IMR-90 (cell line): ENCODE results near the gene SLC7A6. TPM values are rescaled to one million over a fixed set of nuclear protein-coding genes. Genes with fewer than 3 reads are reported as not detected.

ENCODE experiments used
- ATAC-seq: fragments of 200-7000 bp; cut with Tn5 transposase; 2 replicates; pipeline ENCODE4 v1.9.1; 2020; ENCODE audit warnings: low read depth, mild to moderate bottlenecking, moderate library complexity
- BruUV-seq: library from RNA; stranded (reverse); fragments of 400-500 nt; replicated peaks from 2 replicates; lab custom pipeline; 2021; lab: Mats Ljungman, UMichigan
- CTCF ChIA-PET: fragments of 300-600 bp; formaldehyde crosslinking; extraction: SDS; loops from one replicate; lab custom pipeline; 2021; ENCODE audit warnings: antibody characterized with exemption; lab: Yijun Ruan, JAX
- POLR2A ChIA-PET: fragments of 300-600 bp; sonication (Branson Sonifier 250); formaldehyde crosslinking; loops from one replicate; lab custom pipeline; 2022; ENCODE audit warnings: antibody characterized with exemption; ENCODE audit not compliant: unreplicated experiment; lab: Charles Lee
- DNase-seq: peaks from one replicate; pipeline ENCODE4 v3.0.0; 2013
- H2AFZ ChIP-seq: replicated peaks from 2 replicates; pipeline ENCODE3; 2013; ENCODE audit warnings: low read length, mild to moderate bottlenecking; ENCODE audit not compliant: poor library complexity
- H2AK5ac ChIP-seq: 2 replicates; pipeline ENCODE4 v1.6.1; 2013; ENCODE audit warnings: low read depth, low read length, inconsistent platforms
- H2AK9ac ChIP-seq: replicated peaks from 2 replicates; pipeline ENCODE3; 2013; ENCODE audit warnings: mild to moderate bottlenecking, low read depth, low read length, moderate library complexity; ENCODE audit not compliant: poor library complexity
- H2BK120ac ChIP-seq: 2 replicates; pipeline ENCODE4 v1.6.1; 2013; ENCODE audit warnings: low read depth, low read length, inconsistent platforms
- H2BK15ac ChIP-seq: 3 replicates; pipeline ENCODE4 v1.6.1; 2013; ENCODE audit warnings: low read depth, low read length, inconsistent platforms
- H2BK20ac ChIP-seq: 2 replicates; pipeline ENCODE4 v1.6.1; 2013; ENCODE audit warnings: low read depth, mild to moderate bottlenecking, inconsistent platforms, low read length, moderate library complexity
- H2BK5ac ChIP-seq: 2 replicates; pipeline ENCODE4 v1.6.1; 2013; ENCODE audit warnings: mild to moderate bottlenecking, low read depth, low read length, inconsistent platforms; ENCODE audit not compliant: poor library complexity, severe bottlenecking
- H3K14ac ChIP-seq: replicated peaks from 2 replicates; pipeline ENCODE4 v1.6.1; 2013; ENCODE audit warnings: low read depth, low read length, inconsistent platforms
- H3K18ac ChIP-seq: 2 replicates; pipeline ENCODE4 v1.6.1; 2013; ENCODE audit warnings: low read depth, low read length, control low read depth
- H3K23ac ChIP-seq: 2 replicates; pipeline ENCODE4 v1.6.1; 2013; ENCODE audit warnings: low read depth, low read length, inconsistent platforms
- H3K27ac ChIP-seq: 2 replicates; pipeline ENCODE4 v1.5.1; 2013; ENCODE audit warnings: mild to moderate bottlenecking, control low read depth, low read length; ENCODE audit not compliant: insufficient read depth
- H3K27me3 ChIP-seq: 2 replicates; pipeline ENCODE4 v1.6.1; 2013; ENCODE audit warnings: low read length; ENCODE audit not compliant: control insufficient read depth, insufficient read depth
- H3K36me3 ChIP-seq: 2 replicates; pipeline ENCODE4 v1.6.1; 2013; ENCODE audit warnings: low read length, mixed read lengths; ENCODE audit not compliant: control insufficient read depth, insufficient read depth
- H3K4ac ChIP-seq: 2 replicates; pipeline ENCODE4 v1.6.1; 2013; ENCODE audit warnings: low read depth, low read length, inconsistent platforms
- H3K4me1 ChIP-seq: 2 replicates; pipeline ENCODE4 v1.6.1; 2013; ENCODE audit warnings: low read length, mixed read lengths; ENCODE audit not compliant: control insufficient read depth, insufficient read depth
- H3K4me2 ChIP-seq: 2 replicates; pipeline ENCODE4 v1.6.1; 2013; ENCODE audit warnings: low read depth, mild to moderate bottlenecking, control low read depth, low read length, moderate library complexity
- H3K4me3 ChIP-seq: 2 replicates; pipeline ENCODE4 v1.5.1; 2013; ENCODE audit warnings: low read depth, mild to moderate bottlenecking, control low read depth, low read length, moderate library complexity; ENCODE audit not compliant: insufficient read depth
- H3K56ac ChIP-seq: 2 replicates; pipeline ENCODE4 v1.6.1; 2013; ENCODE audit warnings: low read length, inconsistent platforms; ENCODE audit not compliant: insufficient read depth; ENCODE audit errors: extremely low read depth
- H3K79me1 ChIP-seq, 2 experiments: 2 replicates each; pipeline ENCODE4 v1.6.1; 2013; ENCODE audit warnings: low read length in 2 of 2, inconsistent platforms in 1 of 2, low read depth in 1 of 2
- H3K9ac ChIP-seq: 2 replicates; pipeline ENCODE4 v1.6.1; 2013; ENCODE audit warnings: low read depth, low read length, control low read depth
- H3K9me1 ChIP-seq: 2 replicates; pipeline ENCODE4 v1.6.1; 2013; ENCODE audit warnings: low read length, inconsistent platforms; ENCODE audit not compliant: insufficient read depth
- H3K9me3 ChIP-seq: 2 replicates; pipeline ENCODE4 v1.6.1; 2013; ENCODE audit warnings: low read length; ENCODE audit not compliant: control insufficient read depth, insufficient read depth
- H4K20me1 ChIP-seq: 2 replicates; pipeline ENCODE4 v1.6.1; 2013; ENCODE audit warnings: low read length, inconsistent platforms; ENCODE audit not compliant: insufficient read depth
- H4K5ac ChIP-seq: 2 replicates; pipeline ENCODE4 v1.6.1; 2013; ENCODE audit warnings: mild to moderate bottlenecking, low read depth, low read length, control low read depth
- H4K8ac ChIP-seq, 2 experiments: 2 replicates each; pipeline ENCODE4 v1.6.1; 2013; ENCODE audit warnings: low read depth in 2 of 2, low read length in 2 of 2, control low read depth in 1 of 2, inconsistent platforms in 1 of 2
- H4K91ac ChIP-seq: 2 replicates; pipeline ENCODE4 v1.6.1; 2013; ENCODE audit warnings: low read depth, low read length, inconsistent platforms; ENCODE audit not compliant: insufficient read depth
- BHLHE40 ChIP-seq: fragments of 150-350 bp; IDR thresholded peaks from 2 replicates; pipeline ENCODE4 v1.6.1; 2016; ENCODE audit warnings: mild to moderate bottlenecking, low read depth, low read length
- FOS ChIP-seq: fragments of 150-350 bp; IDR thresholded peaks from 2 replicates; pipeline ENCODE4 v1.6.1; 2016; ENCODE audit warnings: low read depth, low read length
- MAFK ChIP-seq: IDR thresholded peaks from 2 replicates; pipeline ENCODE4 v1.6.1; 2012; ENCODE audit warnings: low read depth, low read length, improper control_type of control experiment
- MXI1 ChIP-seq: IDR thresholded peaks from 2 replicates; pipeline ENCODE4 v1.6.1; 2012; ENCODE audit warnings: low read depth, mild to moderate bottlenecking, low read length, moderate library complexity, borderline replicate concordance
- NFE2L2 ChIP-seq: fragments of 150-350 bp; IDR thresholded peaks from 2 replicates; pipeline ENCODE4 v1.6.1; 2016; ENCODE audit warnings: low read depth, mild to moderate bottlenecking, low read length
- POLR2A ChIP-seq: IDR thresholded peaks from 2 replicates; pipeline ENCODE4 v1.6.1; 2012; ENCODE audit warnings: mild to moderate bottlenecking, low read depth, low read length
- RAD21 ChIP-seq: IDR thresholded peaks from 2 replicates; pipeline ENCODE4 v1.6.1; 2012; ENCODE audit warnings: low read length, improper control_type of control experiment
- WGBS, 2 experiments: methylation state at CpG; one replicate each; pipeline versions ENCODE4 v1.1.5 to v1.1.7; 2013; ENCODE audit warnings: missing lambda C conversion rate in 2 of 2; ENCODE audit not compliant: insufficient read length in 1 of 2; ENCODE audit errors: extremely low coverage in 2 of 2; 5-methylcytosine and 5-hydroxymethylcytosine counted together
- dilution Hi-C: fragments of 300-500 bp; cut with HindIII; formaldehyde crosslinking; loops from one replicate; pipeline ENCODE4 v1.14.3; 2018; ENCODE audit warnings: low sequenced_read_pairs; ENCODE audit not compliant: unreplicated experiment
- in situ Hi-C: fragments of 300-500 bp; cut with MboI; formaldehyde crosslinking; loops from 3 replicates; pipeline ENCODE4 v1.14.3; 2019; ENCODE audit warnings: low sequenced_read_pairs, inconsistent platforms, mixed read lengths
- intact Hi-C: fragments of 100-400 bp; cut with micrococcal nuclease; formaldehyde crosslinking; loops from 2 replicates; pipeline ENCODE4 v1.10.0; 2022
- polyA plus RNA-seq, 3 experiments: library from polyadenylated mRNA; depleted of rRNA; stranded (reverse); fragments of >200 nt; gene quantifications; 2 replicates each; pipeline ENCODE4 v1.2.3, GENCODE V29; 2012; ENCODE audit warnings: low replicate concordance in 1 of 3
- total RNA-seq: library from RNA; depleted of rRNA; stranded (reverse); fragments of >200 nt; gene quantifications from 2 replicates; pipeline ENCODE4 v1.2.3, GENCODE V29; 2012
- TF ChIP-seq, protein P1 (sequence below): fragments of 150-350 bp; IDR thresholded peaks from 2 replicates; pipeline ENCODE4 v1.6.1; 2017; ENCODE audit warnings: mild to moderate bottlenecking, antibody characterized with exemption, low read length, low read depth
- TF ChIP-seq, protein P2 (sequence below): conservative IDR thresholded peaks from 2 replicates; pipeline ENCODE4 v1.5.1; 2012; ENCODE audit warnings: mild to moderate bottlenecking, low read depth, low read length, improper control_type of control experiment

The SLC7A6 gene
- total and polyA plus RNA-seq, 2 of the 4 experiments (the other 2 are of a cell fraction), result 29.4 to 36.1 TPM

DNA sequence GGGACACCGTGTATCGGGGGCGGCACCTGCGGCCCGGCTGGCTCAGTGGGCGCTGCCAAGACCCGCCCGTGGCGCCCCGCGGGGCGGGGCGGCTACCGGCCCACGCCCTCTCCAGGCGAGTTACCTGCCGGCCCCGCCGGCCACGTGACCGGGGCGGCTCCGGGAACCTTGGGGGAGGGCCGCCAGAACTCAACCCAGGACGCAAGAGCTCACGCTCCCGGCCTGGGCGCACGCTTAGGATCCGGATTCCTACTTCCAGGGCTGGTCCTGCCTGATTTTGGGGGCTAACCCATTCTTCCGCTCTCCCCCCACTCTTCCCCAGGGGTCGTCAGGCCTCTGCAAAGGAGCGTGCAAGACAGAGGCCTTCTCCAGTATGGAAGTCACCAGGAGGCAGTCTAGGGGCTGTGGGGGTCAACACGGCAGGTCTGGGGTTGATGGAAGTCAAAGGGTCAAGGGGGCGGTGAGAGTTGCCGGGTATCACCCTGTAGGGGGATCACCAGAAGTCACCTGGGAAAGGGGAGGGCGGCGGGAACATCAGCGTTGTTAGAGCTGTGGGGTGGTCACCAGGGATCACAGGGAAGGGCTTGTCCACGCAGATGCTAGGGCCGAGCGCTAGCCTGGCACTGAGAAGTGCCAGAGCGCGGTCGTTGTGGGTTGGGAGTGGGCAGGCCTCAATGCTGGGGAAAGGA, 28.0 kb upstream of the SLC7A6 start:
- Histone ChIP-seq H3K4me1 (peaks cover 10% of the 10 kb centered on the region), H3K36me3 (no peaks in the 10 kb centered on the region), H4K91ac (peak overlapping the region; percentile 60), H3K56ac (no peak overlapping the region), H4K5ac (peak overlapping the region; percentile 76), H3K23ac (peak overlapping the region; percentile 8; the same call in 1 of the 2 replicates), H2AK5ac (peak overlapping the region; percentile 85), H3K9me3 (no peaks in the 10 kb centered on the region), H3K9ac (peak overlapping the region; percentile 34; the same call in 1 of the 2 replicates), H3K79me1 (peaks cover 2 to 10% of the 10 kb centered on the region in 2 experiments; a peak in 2 of 4 replicates), H3K27me3 (no peaks in the 10 kb centered on the region), H3K4me2 (no peak overlapping the region), H2BK120ac (peak overlapping the region; percentile 66), H2BK15ac (0 out of 3 replicates have a peak overlapping the region, but pooled peaks have one; percentile 56), H3K4ac (peak overlapping the region; percentile 78), H3K4me3 (no peak overlapping the region), H3K27ac (peak overlapping the region; percentile 20; the same call in 1 of the 2 replicates), H2AFZ (peak overlapping the region; percentile 96), H4K20me1 (no peaks in the 10 kb centered on the region), H2AK9ac (peak overlapping the region; percentile 59), H2BK20ac (peak overlapping the region; percentile 77), H3K14ac (peak overlapping the region; percentile 26), H2BK5ac (peak overlapping the region; percentile 18), H3K9me1 (peaks cover 8% of the 10 kb centered on the region), H3K18ac (peak overlapping the region; percentile 4), H4K8ac (peak overlapping the region; percentile 54 to 95)
- POLR2A ChIA-PET, result no interaction called here
- WGBS, 2 experiments, result 53% methylated on average over 5 of the region's 45 CpGs; no CpG with 5 or more reads in 1 of the 2 experiments
- ATAC-seq, result no peak
- CTCF ChIA-PET, result no interaction called here
- dilution Hi-C loops, result no loop called here
- DNase-seq, result no peak
- BruUV-seq, result no TSS peak
- intact Hi-C loops, result no loop called here
- in situ Hi-C loops, result no loop called here
- TF ChIP-seq NFE2L2 (no peak), FOS (no peak), POLR2A (no peak), MAFK (no peak), MXI1 (no peak), RAD21 (no peak), BHLHE40 (no peak)
- TF ChIP-seq, protein P1, sequence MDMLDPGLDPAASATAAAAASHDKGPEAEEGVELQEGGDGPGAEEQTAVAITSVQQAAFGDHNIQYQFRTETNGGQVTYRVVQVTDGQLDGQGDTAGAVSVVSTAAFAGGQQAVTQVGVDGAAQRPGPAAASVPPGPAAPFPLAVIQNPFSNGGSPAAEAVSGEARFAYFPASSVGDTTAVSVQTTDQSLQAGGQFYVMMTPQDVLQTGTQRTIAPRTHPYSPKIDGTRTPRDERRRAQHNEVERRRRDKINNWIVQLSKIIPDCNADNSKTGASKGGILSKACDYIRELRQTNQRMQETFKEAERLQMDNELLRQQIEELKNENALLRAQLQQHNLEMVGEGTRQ, result no peak
- TF ChIP-seq, protein P2, sequence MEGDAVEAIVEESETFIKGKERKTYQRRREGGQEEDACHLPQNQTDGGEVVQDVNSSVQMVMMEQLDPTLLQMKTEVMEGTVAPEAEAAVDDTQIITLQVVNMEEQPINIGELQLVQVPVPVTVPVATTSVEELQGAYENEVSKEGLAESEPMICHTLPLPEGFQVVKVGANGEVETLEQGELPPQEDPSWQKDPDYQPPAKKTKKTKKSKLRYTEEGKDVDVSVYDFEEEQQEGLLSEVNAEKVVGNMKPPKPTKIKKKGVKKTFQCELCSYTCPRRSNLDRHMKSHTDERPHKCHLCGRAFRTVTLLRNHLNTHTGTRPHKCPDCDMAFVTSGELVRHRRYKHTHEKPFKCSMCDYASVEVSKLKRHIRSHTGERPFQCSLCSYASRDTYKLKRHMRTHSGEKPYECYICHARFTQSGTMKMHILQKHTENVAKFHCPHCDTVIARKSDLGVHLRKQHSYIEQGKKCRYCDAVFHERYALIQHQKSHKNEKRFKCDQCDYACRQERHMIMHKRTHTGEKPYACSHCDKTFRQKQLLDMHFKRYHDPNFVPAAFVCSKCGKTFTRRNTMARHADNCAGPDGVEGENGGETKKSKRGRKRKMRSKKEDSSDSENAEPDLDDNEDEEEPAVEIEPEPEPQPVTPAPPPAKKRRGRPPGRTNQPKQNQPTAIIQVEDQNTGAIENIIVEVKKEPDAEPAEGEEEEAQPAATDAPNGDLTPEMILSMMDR, result no peak
